Measurements from ENCODE around the gene LDLRAD4. TPM values are rescaled to one million over a fixed set of nuclear protein-coding genes. Genes with fewer than 3 reads are reported as not detected.

The LDLRAD4 gene
- total and polyA plus RNA-seq, 11 donors = 10.4 to 44.0 (median 29.6) TPM

DNA sequence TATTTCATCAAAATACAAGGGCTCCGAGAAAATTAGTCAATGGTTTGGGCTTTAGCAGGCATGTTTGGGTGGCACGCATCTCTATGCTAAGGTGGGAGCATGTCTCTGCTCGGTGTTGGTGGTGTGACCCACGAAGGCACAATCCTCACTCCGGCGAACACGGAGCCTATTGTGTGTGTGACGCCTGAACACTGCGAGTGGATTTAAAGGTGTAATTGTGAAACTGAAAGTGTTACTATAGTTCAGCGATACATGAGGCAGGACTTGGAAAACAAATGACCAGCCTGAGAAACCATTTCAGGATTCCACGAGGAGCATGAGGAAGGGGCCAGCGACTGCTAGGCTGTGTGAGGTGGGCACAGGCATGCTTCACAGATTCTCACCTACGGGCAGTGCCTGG, 41.7 kb upstream of the LDLRAD4 start:
- no peak overlapping the region for H3K27ac ChIP-seq
- H3K9me3 ChIP-seq = no peaks in the 10 kb centered on the region
- DNase-seq = no peak
- no peak for TF ChIP-seq POLR2A (IDR thresholded peaks at IDR 0.05)
- TF ChIP-seq, protein P1, sequence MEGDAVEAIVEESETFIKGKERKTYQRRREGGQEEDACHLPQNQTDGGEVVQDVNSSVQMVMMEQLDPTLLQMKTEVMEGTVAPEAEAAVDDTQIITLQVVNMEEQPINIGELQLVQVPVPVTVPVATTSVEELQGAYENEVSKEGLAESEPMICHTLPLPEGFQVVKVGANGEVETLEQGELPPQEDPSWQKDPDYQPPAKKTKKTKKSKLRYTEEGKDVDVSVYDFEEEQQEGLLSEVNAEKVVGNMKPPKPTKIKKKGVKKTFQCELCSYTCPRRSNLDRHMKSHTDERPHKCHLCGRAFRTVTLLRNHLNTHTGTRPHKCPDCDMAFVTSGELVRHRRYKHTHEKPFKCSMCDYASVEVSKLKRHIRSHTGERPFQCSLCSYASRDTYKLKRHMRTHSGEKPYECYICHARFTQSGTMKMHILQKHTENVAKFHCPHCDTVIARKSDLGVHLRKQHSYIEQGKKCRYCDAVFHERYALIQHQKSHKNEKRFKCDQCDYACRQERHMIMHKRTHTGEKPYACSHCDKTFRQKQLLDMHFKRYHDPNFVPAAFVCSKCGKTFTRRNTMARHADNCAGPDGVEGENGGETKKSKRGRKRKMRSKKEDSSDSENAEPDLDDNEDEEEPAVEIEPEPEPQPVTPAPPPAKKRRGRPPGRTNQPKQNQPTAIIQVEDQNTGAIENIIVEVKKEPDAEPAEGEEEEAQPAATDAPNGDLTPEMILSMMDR (IDR thresholded peaks at IDR 0.05) = no peak
- no peak for ATAC-seq
- 90 to 95% (median 92%) methylated on average over 13 of the region's 13 CpGs for WGBS, 4 donors
- peaks cover 0 to 8% (median 0%) of the 10 kb centered on the region in 12 donors for H3K4me1 ChIP-seq
- H3K36me3 ChIP-seq = no peaks in the 10 kb centered on the region
- intact Hi-C loops (cut with DNase I) = no loop called here
- no peaks in the 10 kb centered on the region for H3K27me3 ChIP-seq
- H3K4me3 ChIP-seq = peak overlapping the region in 1 of 12 donors; percentile 11

DNA sequence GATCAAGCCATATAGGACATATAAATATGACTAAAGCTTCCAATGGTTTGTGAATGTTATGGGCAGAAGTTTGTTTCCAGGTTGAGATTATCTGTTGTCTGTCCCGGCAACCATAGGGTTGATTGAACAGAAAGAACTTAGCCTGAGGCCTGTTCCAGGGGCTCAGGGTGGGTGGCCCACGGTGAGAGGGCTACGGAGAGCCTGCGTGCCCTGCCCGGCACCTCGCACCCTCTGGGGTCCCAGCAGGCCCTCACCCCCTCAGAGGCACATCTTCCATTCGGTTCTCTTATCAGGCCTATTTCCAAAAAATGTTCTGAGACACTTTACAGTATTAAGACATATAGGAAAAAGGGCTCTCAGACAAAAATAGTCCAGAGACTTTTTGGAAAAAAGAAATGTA, 40.4 kb upstream of the LDLRAD4 start:
- WGBS, 4 donors = 89 to 93% (median 92%) methylated on average over 7 of the region's 7 CpGs
- H3K36me3 ChIP-seq = no peaks in the 10 kb centered on the region
- no peaks in the 10 kb centered on the region for H3K9me3 ChIP-seq
- H3K27ac ChIP-seq = no peak overlapping the region
- DNase-seq = no peak
- TF ChIP-seq POLR2A (IDR thresholded peaks at IDR 0.05) = no peak
- TF ChIP-seq, protein P1 (IDR thresholded peaks at IDR 0.05) = no peak
- no peak for ATAC-seq
- no peak overlapping the region for H3K4me3 ChIP-seq
- H3K27me3 ChIP-seq = no peaks in the 10 kb centered on the region
- intact Hi-C loops (cut with DNase I) = no loop called here
- peaks cover 0 to 8% (median 0%) of the 10 kb centered on the region in 12 donors for H3K4me1 ChIP-seq

DNA sequence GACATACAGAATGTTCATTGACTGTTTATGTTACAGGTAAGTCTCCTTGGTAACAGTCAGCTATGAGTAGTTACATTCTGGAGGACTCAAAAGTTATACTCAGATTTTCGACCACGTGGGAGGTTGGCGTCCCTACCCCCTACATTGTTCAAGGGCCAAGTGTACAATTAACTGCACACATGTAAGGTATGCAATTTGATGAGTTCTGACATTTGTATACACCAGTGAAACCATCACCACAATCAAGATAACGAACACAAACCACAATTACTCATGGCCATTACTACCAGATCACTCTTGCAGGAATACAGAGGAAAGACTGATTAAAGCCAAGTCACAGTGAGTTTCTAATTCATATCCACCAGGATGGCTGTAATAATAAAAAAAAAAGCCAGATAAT, 39.6 kb upstream of the LDLRAD4 start:
- Histone ChIP-seq H3K36me3 (no peaks in the 10 kb centered on the region), H3K27me3 (no peaks in the 10 kb centered on the region), H3K4me1 (peaks cover 0 to 9% (median 0%) of the 10 kb centered on the region in 12 donors), H3K9me3 (no peaks in the 10 kb centered on the region), H3K4me3 (no peak overlapping the region), H3K27ac (no peak overlapping the region)
- no peak for ATAC-seq
- intact Hi-C loops (cut with DNase I) = no loop called here
- TF ChIP-seq, protein P1 (IDR thresholded peaks at IDR 0.05) = no peak
- TF ChIP-seq POLR2A (IDR thresholded peaks at IDR 0.05) = no peak
- DNase-seq = no peak
- 89 to 94% (median 91%) methylated on average over 4 of the region's 4 CpGs for WGBS, 4 donors

DNA sequence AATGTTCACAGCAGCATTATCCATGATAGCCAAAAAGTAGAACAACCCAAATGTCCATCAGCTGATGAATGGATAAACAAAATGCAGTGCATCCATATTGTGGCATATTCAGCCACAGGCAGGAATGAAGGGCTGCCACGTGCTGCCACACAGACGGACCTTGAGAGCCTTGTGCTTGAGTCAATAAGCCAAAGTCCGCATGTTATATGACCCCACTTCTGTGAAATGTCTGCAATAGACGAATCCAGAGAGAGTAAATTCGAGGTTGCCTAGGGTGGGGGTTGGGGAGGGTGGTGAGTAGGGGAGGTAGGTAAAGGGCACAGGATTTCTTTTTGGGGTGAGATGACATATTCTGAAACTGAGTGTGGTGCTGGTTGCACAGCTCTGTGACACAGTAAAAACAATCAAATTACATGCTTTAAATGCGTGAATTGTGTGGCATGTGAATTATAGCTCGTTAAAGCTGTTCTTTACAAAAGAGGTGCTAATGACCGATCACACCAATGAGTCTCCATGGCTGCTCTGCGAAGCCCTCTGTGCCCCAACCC, 38.9 kb upstream of the LDLRAD4 start:
- intact Hi-C loops (cut with DNase I) = no loop called here
- DNase-seq = no peak
- no peaks in the 10 kb centered on the region for H3K9me3 ChIP-seq
- H3K27ac ChIP-seq = no peak overlapping the region
- no peak overlapping the region for H3K4me3 ChIP-seq
- H3K27me3 ChIP-seq = no peaks in the 10 kb centered on the region
- TF ChIP-seq, protein P1 (IDR thresholded peaks at IDR 0.05) = no peak
- no peak for TF ChIP-seq POLR2A (IDR thresholded peaks at IDR 0.05)
- no peak for ATAC-seq
- H3K36me3 ChIP-seq = no peaks in the 10 kb centered on the region
- peaks cover 0 to 12% (median 0%) of the 10 kb centered on the region in 12 donors for H3K4me1 ChIP-seq
- whole genome bisulfite sequencing, 4 donors = 82 to 89% (median 86%) methylated on average over 9 of the region's 9 CpGs
